ENCODE measurements around the gene SIGLEC1.

Gene SIGLEC1

GRCh38 chr20:3712279-3712873 is at the start of gene SIGLEC1:
TSS of gene SIGLEC1 (minus strand) at chr20:3712600. CDS start at chr20:3707128, 5,472 bp downstream.
- DNase-seq (ENCODE audit: low read depth): no peak
- H3K4me3 ChIP-seq (ENCODE audit: low read length): no peak within 1 kb of the TSS
- TF ChIP-seq CTCF (IDR thresholded peaks at IDR 0.05; ENCODE audit: insufficient read depth, low read depth, low read length, missing control alignments): no peak

- no peak for DNase-seq (ENCODE audit: low read depth)
- H3K4me3 ChIP-seq (ENCODE audit: low read length): no peak overlapping the region
- TF ChIP-seq CTCF (IDR thresholded peaks at IDR 0.05; ENCODE audit: insufficient read depth, low read depth, low read length, missing control alignments): no peak
Observed at GRCh38 chr20:3760655-3761348, 48.4 kb upstream of the SIGLEC1 start.

GRCh38 chr20:3759884-3760283 is 47.5 kb upstream of the SIGLEC1 start:
- no peak for TF ChIP-seq CTCF (IDR thresholded peaks at IDR 0.05; ENCODE audit: insufficient read depth, low read depth, low read length, missing control alignments)
- DNase-seq (ENCODE audit: low read depth): no peak
- no peak overlapping the region for H3K4me3 ChIP-seq (ENCODE audit: low read length)

GRCh38 chr20:3759316-3759823 is 47.0 kb upstream of the SIGLEC1 start:
- H3K4me3 ChIP-seq (ENCODE audit: low read length): no peak overlapping the region
- no peak for TF ChIP-seq CTCF (IDR thresholded peaks at IDR 0.05; ENCODE audit: insufficient read depth, low read depth, low read length, missing control alignments)
- no peak for DNase-seq (ENCODE audit: low read depth)

- no peak for DNase-seq (ENCODE audit: low read depth)
- TF ChIP-seq CTCF (IDR thresholded peaks at IDR 0.05; ENCODE audit: insufficient read depth, low read depth, low read length, missing control alignments): no peak
- H3K4me3 ChIP-seq (ENCODE audit: low read length): no peak overlapping the region
Observed at GRCh38 chr20:3758566-3758965, 46.2 kb upstream of the SIGLEC1 start.

GRCh38 chr20:3757268-3757667 is 44.9 kb upstream of the SIGLEC1 start:
- DNase-seq (ENCODE audit: low read depth): no peak
- no peak for TF ChIP-seq CTCF (IDR thresholded peaks at IDR 0.05; ENCODE audit: insufficient read depth, low read depth, low read length, missing control alignments)

More at GRCh38 chr20:3757268-3757667, 44.9 kb upstream of the SIGLEC1 start:
- no peak overlapping the region for H3K4me3 ChIP-seq (ENCODE audit: low read length)

Measured in epithelial cell of esophagus (primary cell).